Measurements from ENCODE around the gene ANKRD66.

ANKRD66 gene

GRCh38 chr6:46796848-46797580 is 50.3 kb downstream of the ANKRD66 start:
- TF ChIP-seq, protein P1, sequence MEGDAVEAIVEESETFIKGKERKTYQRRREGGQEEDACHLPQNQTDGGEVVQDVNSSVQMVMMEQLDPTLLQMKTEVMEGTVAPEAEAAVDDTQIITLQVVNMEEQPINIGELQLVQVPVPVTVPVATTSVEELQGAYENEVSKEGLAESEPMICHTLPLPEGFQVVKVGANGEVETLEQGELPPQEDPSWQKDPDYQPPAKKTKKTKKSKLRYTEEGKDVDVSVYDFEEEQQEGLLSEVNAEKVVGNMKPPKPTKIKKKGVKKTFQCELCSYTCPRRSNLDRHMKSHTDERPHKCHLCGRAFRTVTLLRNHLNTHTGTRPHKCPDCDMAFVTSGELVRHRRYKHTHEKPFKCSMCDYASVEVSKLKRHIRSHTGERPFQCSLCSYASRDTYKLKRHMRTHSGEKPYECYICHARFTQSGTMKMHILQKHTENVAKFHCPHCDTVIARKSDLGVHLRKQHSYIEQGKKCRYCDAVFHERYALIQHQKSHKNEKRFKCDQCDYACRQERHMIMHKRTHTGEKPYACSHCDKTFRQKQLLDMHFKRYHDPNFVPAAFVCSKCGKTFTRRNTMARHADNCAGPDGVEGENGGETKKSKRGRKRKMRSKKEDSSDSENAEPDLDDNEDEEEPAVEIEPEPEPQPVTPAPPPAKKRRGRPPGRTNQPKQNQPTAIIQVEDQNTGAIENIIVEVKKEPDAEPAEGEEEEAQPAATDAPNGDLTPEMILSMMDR (IDR thresholded peaks at IDR 0.05; ENCODE audit: low read depth, low read length), result no peak
- DNase-seq (ENCODE audit: low read depth, low spot score), result no peak
- in situ Hi-C loops (cut with HindIII; ENCODE audit: low sequenced_read_pairs), result no loop called here
- H3K4me3 ChIP-seq (ENCODE audit: low read depth, low read length), result no peak overlapping the region

GRCh38 chr6:46799657-46800056 is 52.9 kb downstream of the ANKRD66 start:
- no peak overlapping the region for H3K4me3 ChIP-seq (ENCODE audit: low read depth, low read length)
- in situ Hi-C loops (cut with HindIII; ENCODE audit: low sequenced_read_pairs), result no loop called here
- TF ChIP-seq, protein P1 (IDR thresholded peaks at IDR 0.05; ENCODE audit: low read depth, low read length), result no peak
- DNase-seq (ENCODE audit: low read depth, low spot score), result no peak

GRCh38 chr6:46808806-46809205 is 62.1 kb downstream of the ANKRD66 start:
- DNase-seq (ENCODE audit: low read depth, low spot score), result no peak
- in situ Hi-C loops (cut with HindIII; ENCODE audit: low sequenced_read_pairs), result no loop called here
- no peak overlapping the region for H3K4me3 ChIP-seq (ENCODE audit: low read depth, low read length)
- TF ChIP-seq, protein P1 (IDR thresholded peaks at IDR 0.05; ENCODE audit: low read depth, low read length), result no peak

All from astrocyte of the spinal cord (primary cell).